VCaP (cell line): ENCODE data around the gene DDX10.

ENCODE experiments used
- H3K27ac ChIP-seq: fragments of 450-650 bp; 2 replicates; pipeline ENCODE4 v1.5.1; 2017
- CTCF ChIP-seq: fragments of 450-650 bp; conservative IDR thresholded peaks from 2 replicates; pipeline ENCODE4 v1.5.1; 2017; ENCODE audit warnings: mild to moderate bottlenecking, moderate library complexity

The DDX10 gene

GRCh38 chr11:108703916-108704315, 39.0 kb downstream of the DDX10 start:
- TF ChIP-seq CTCF: no peak

GRCh38 chr11:108705061-108705460, 40.2 kb downstream of the DDX10 start:
- H3K27ac ChIP-seq: no peak overlapping the region
- no peak for TF ChIP-seq CTCF

More at GRCh38 chr11:108703916-108704315, 39.0 kb downstream of the DDX10 start:
- H3K27ac ChIP-seq: no peak overlapping the region

- TF ChIP-seq CTCF: no peak
- no peak overlapping the region for H3K27ac ChIP-seq
Measured at GRCh38 chr11:108708173-108708572, 43.3 kb downstream of the DDX10 start.

- no peak overlapping the region for H3K27ac ChIP-seq
- no peak for TF ChIP-seq CTCF
Measured at GRCh38 chr11:108709741-108710140, 44.9 kb downstream of the DDX10 start.

GRCh38 chr11:108713076-108713790, 48.4 kb downstream of the DDX10 start:
- no peak overlapping the region for H3K27ac ChIP-seq
- TF ChIP-seq CTCF: no peak

- no peak overlapping the region for H3K27ac ChIP-seq
- no peak for TF ChIP-seq CTCF
Measured at GRCh38 chr11:108715239-108715638, 50.4 kb downstream of the DDX10 start.

- TF ChIP-seq CTCF: no peak
- no peak overlapping the region; the same call in 1 of the 2 replicates for H3K27ac ChIP-seq
Measured at GRCh38 chr11:108718466-108718865, 53.6 kb downstream of the DDX10 start.
